Measurements from ENCODE around the gene ABHD14A.
"Not testable (repeated sequence)": the region's sequence is repeated elsewhere in the genome, so short reads cannot be mapped to it uniquely, and the experiment has no call there.

ABHD14A gene

GRCh38 chr3:51975852-51976549, 1.1 kb downstream of the ABHD14A start:
- DNase-seq = no peak

GRCh38 chr3:51977446-51978142, 2.7 kb downstream of the ABHD14A start:
- no peak for DNase-seq

GRCh38 chr3:51978143-51978502, 3.3 kb downstream of the ABHD14A start:
- DNase-seq = no peak

GRCh38 chr3:51980253-51980652, 5.4 kb downstream of the ABHD14A start:
- no peak for DNase-seq

- no peak for DNase-seq
Measured at GRCh38 chr3:51982352-51982837, 7.5 kb downstream of the ABHD14A start.

- peak; percentile 21 for DNase-seq
Measured at GRCh38 chr3:51982838-51983577, 8.1 kb downstream of the ABHD14A start, which contains the start of gene ACY1. Gene ACY1 (plus strand): TSS chr3:51983535. CDS start chr3:51984065, 530 bp downstream.

GRCh38 chr3:51983578-51984268, 8.9 kb downstream of the ABHD14A start:
- DNase-seq = no peak

GRCh38 chr3:51984269-51984647, 9.4 kb downstream of the ABHD14A start:
- no peak for DNase-seq

GRCh38 chr3:51985063-51985462, 10.2 kb downstream of the ABHD14A start:
- DNase-seq = no peak

- no peak for DNase-seq
Measured at GRCh38 chr3:51986010-51986947, 11.4 kb downstream of the ABHD14A start.

- no peak for DNase-seq
Measured at GRCh38 chr3:51987568-51987967, 12.7 kb downstream of the ABHD14A start.

- no peak for DNase-seq
Measured at GRCh38 chr3:51988286-51989146, 13.7 kb downstream of the ABHD14A start.

- not testable (repeated sequence) for DNase-seq
Measured at GRCh38 chr3:51990501-51990971, 15.7 kb downstream of the ABHD14A start.

GRCh38 chr3:51992017-51992682, 17.3 kb downstream of the ABHD14A start:
- no peak for DNase-seq

- DNase-seq = not testable (repeated sequence)
Measured at GRCh38 chr3:51993657-51994056, 18.8 kb downstream of the ABHD14A start.

GRCh38 chr3:51994530-51994929, 19.7 kb downstream of the ABHD14A start:
- DNase-seq = no peak

GRCh38 chr3:51995346-51996163, 20.7 kb downstream of the ABHD14A start, which contains the start of gene RPL29:
Gene RPL29 (minus strand): TSS chr3:51995895. CDS start chr3:51995461, 434 bp downstream.
- DNase-seq = peak; percentile 65

GRCh38 chr3:51997172-51997571, 22.3 kb downstream of the ABHD14A start:
- DNase-seq = no peak
